Measurements from ENCODE around the gene TMEM267. TPM values are rescaled to one million over a fixed set of nuclear protein-coding genes. Genes with fewer than 3 reads are reported as not detected.
A peak's percentile ranks its signal among the peaks of the same experiment; 100 is the strongest.
"Not testable (repeated sequence)": the region's sequence is repeated elsewhere in the genome, so short reads cannot be mapped to it uniquely, and the experiment has no call there.

Gene TMEM267
- 10 to 100 TPM; 26.6 to 44.0 (median 28.6) TPM for polyA plus RNA-seq (ENCODE audit: low read depth in 6 of 6)

- ATAC-seq (ENCODE audit: low read depth in 2 of 2) (peak; percentile 86 to 88), DNase-seq (peak; percentile 78)
- peak within 1 kb of the TSS; percentile 88 to 100 (median 98) for H3K4me3 Mint-ChIP-seq
- peaks cover 18 to 50% (median 21%) of the 10 kb centered on the region in 3 donors for H3K4me1 Mint-ChIP-seq
- no peaks in the 10 kb centered on the region for H3K36me3 Mint-ChIP-seq
- no peaks in the 10 kb centered on the region for H3K9me3 Mint-ChIP-seq
- H3K27ac Mint-ChIP-seq: peak within 1 kb of the TSS; percentile 98 to 100 (median 100)
- H3K27me3 Mint-ChIP-seq: no peaks in the 10 kb centered on the region
Measured at GRCh38 chr5:43483298-43484105, at the start of gene TMEM267. Gene TMEM267 (minus strand): TSS chr5:43483865. CDS start chr5:43453969, 29,896 bp downstream.

- Mint-ChIP-seq H3K4me1 (no peaks in the 10 kb centered on the region), H3K27ac (no peak overlapping the region), H3K27me3 (no peaks in the 10 kb centered on the region), H3K4me3 (no peak overlapping the region), H3K9me3 (no peaks in the 10 kb centered on the region), H3K36me3 (peaks cover 15 to 38% of the 10 kb centered on the region in 2 donors)
- ATAC-seq (ENCODE audit: low read depth in 2 of 2): no peak
- no peak for DNase-seq
Measured at GRCh38 chr5:43530648-43531047, 47.0 kb upstream of the TMEM267 start.

GRCh38 chr5:43523662-43524072, 40.0 kb upstream of the TMEM267 start:
- no peak for ATAC-seq (ENCODE audit: low read depth in 2 of 2)
- DNase-seq: no peak
- Mint-ChIP-seq H3K27ac (peak overlapping the region in 1 of 6 donors; percentile 11), H3K36me3 (peaks cover 27 to 28% of the 10 kb centered on the region in 2 donors), H3K27me3 (no peaks in the 10 kb centered on the region), H3K9me3 (no peaks in the 10 kb centered on the region), H3K4me1 (peaks cover 0 to 3% (median 0%) of the 10 kb centered on the region in 3 donors), H3K4me3 (no peak overlapping the region)

GRCh38 chr5:43520615-43521014, 37.0 kb upstream of the TMEM267 start:
- H3K27me3 Mint-ChIP-seq: no peaks in the 10 kb centered on the region
- ATAC-seq (ENCODE audit: low read depth in 2 of 2) (no peak), DNase-seq (no peak)
- H3K27ac Mint-ChIP-seq: no peak overlapping the region
- peaks cover 8 to 10% (median 9%) of the 10 kb centered on the region in 3 donors for H3K4me1 Mint-ChIP-seq
- H3K4me3 Mint-ChIP-seq: no peak overlapping the region
- H3K36me3 Mint-ChIP-seq: peaks cover 15 to 19% of the 10 kb centered on the region in 2 donors
- H3K9me3 Mint-ChIP-seq: peaks cover 0 to 4% (median 0%) of the 10 kb centered on the region in 7 donors

- peaks cover 0 to 2% of the 10 kb centered on the region in 2 donors for H3K36me3 Mint-ChIP-seq
Measured at GRCh38 chr5:43515678-43516048, 32.0 kb upstream of the TMEM267 start.

GRCh38 chr5:43514816-43515677, 31.4 kb upstream of the TMEM267 start, which contains the start of gene C5orf34:
Gene C5orf34 (minus strand): TSS chr5:43515148. CDS start chr5:43509339, 5,809 bp downstream.
- Mint-ChIP-seq H3K9me3 (peaks cover 0 to 4% (median 0%) of the 10 kb centered on the region in 7 donors), H3K36me3 (no peaks in the 10 kb centered on the region), H3K27me3 (no peaks in the 10 kb centered on the region), H3K4me1 (peaks cover 27 to 33% (median 29%) of the 10 kb centered on the region in 3 donors), H3K4me3 (peak within 1 kb of the TSS; percentile 89 to 98 (median 96)), H3K27ac (peak within 1 kb of the TSS; percentile 88 to 97 (median 96))
- ATAC-seq (ENCODE audit: low read depth in 2 of 2): peak; percentile 97
- peak; percentile 87 for DNase-seq

More at GRCh38 chr5:43515678-43516048, 32.0 kb upstream of the TMEM267 start:
- Mint-ChIP-seq H3K9me3 (peaks cover 0 to 4% (median 0%) of the 10 kb centered on the region in 7 donors), H3K4me1 (peaks cover 27 to 33% (median 29%) of the 10 kb centered on the region in 3 donors), H3K4me3 (peak overlapping the region; percentile 89 to 98 (median 96)), H3K27ac (peak overlapping the region in 5 of 6 donors; percentile 50 to 97 (median 95)), H3K27me3 (no peaks in the 10 kb centered on the region)
- DNase-seq (no peak), ATAC-seq (ENCODE audit: low read depth in 2 of 2) (no peak)

- Mint-ChIP-seq H3K27me3 (no peaks in the 10 kb centered on the region), H3K27ac (peak overlapping the region; percentile 88 to 97 (median 96)), H3K4me3 (peak overlapping the region; percentile 89 to 98 (median 96)), H3K9me3 (peaks cover 0 to 4% (median 0%) of the 10 kb centered on the region in 7 donors), H3K4me1 (peaks cover 27 to 33% (median 29%) of the 10 kb centered on the region in 3 donors), H3K36me3 (no peaks in the 10 kb centered on the region)
- no peak for DNase-seq
- peak; percentile 29 to 32 for ATAC-seq (ENCODE audit: low read depth in 2 of 2)
Measured at GRCh38 chr5:43514471-43514815, 30.8 kb upstream of the TMEM267 start.

- DNase-seq: no peak
- H3K36me3 Mint-ChIP-seq: no peaks in the 10 kb centered on the region
- peak overlapping the region; percentile 6 to 97 (median 95) for H3K27ac Mint-ChIP-seq
- peak overlapping the region; percentile 89 to 98 (median 96) for H3K4me3 Mint-ChIP-seq
- H3K4me1 Mint-ChIP-seq: peaks cover 27 to 33% (median 29%) of the 10 kb centered on the region in 3 donors
- no peaks in the 10 kb centered on the region for H3K27me3 Mint-ChIP-seq
- H3K9me3 Mint-ChIP-seq: peaks cover 0 to 4% (median 0%) of the 10 kb centered on the region in 7 donors
- ATAC-seq (ENCODE audit: low read depth in 2 of 2): no peak
Measured at GRCh38 chr5:43514025-43514424, 30.4 kb upstream of the TMEM267 start.

GRCh38 chr5:43511062-43511461, 27.4 kb upstream of the TMEM267 start:
- not testable (repeated sequence) for ATAC-seq (ENCODE audit: low read depth in 2 of 2); H3K9me3 Mint-ChIP-seq; H3K27me3 Mint-ChIP-seq; H3K27ac Mint-ChIP-seq; H3K4me3 Mint-ChIP-seq; DNase-seq; H3K36me3 Mint-ChIP-seq
- peaks cover 19 to 24% (median 24%) of the 10 kb centered on the region in 3 donors for H3K4me1 Mint-ChIP-seq

- Mint-ChIP-seq H3K27me3 (no peaks in the 10 kb centered on the region), H3K36me3 (peaks cover 0 to 11% of the 10 kb centered on the region in 2 donors), H3K27ac (peak overlapping the region in 1 of 6 donors; percentile 8), H3K4me3 (no peak overlapping the region), H3K4me1 (no peaks in the 10 kb centered on the region), H3K9me3 (no peaks in the 10 kb centered on the region)
- DNase-seq (no peak), ATAC-seq (ENCODE audit: low read depth in 2 of 2) (no peak)
Measured at GRCh38 chr5:43498581-43498980, 14.9 kb upstream of the TMEM267 start.

GRCh38 chr5:43497311-43498104, 13.8 kb upstream of the TMEM267 start:
- H3K9me3 Mint-ChIP-seq: no peaks in the 10 kb centered on the region
- no peaks in the 10 kb centered on the region for H3K4me1 Mint-ChIP-seq
- H3K36me3 Mint-ChIP-seq: peaks cover 0 to 6% of the 10 kb centered on the region in 2 donors
- H3K27ac Mint-ChIP-seq: peak overlapping the region in 2 of 6 donors; percentile 7 to 10
- ATAC-seq (ENCODE audit: low read depth in 2 of 2) (no peak), DNase-seq (no peak)
- H3K27me3 Mint-ChIP-seq: no peaks in the 10 kb centered on the region
- H3K4me3 Mint-ChIP-seq: peak overlapping the region in 1 of 8 donors; percentile 42

- ATAC-seq (ENCODE audit: low read depth in 2 of 2): no peak
- no peak for DNase-seq
- Mint-ChIP-seq H3K27ac (no peak overlapping the region), H3K4me1 (no peaks in the 10 kb centered on the region), H3K9me3 (no peaks in the 10 kb centered on the region), H3K4me3 (no peak overlapping the region), H3K27me3 (no peaks in the 10 kb centered on the region), H3K36me3 (no peaks in the 10 kb centered on the region)
Measured at GRCh38 chr5:43491326-43491725, 7.7 kb upstream of the TMEM267 start.
